Activated CD4-positive, alpha-beta T cell treated with anti-CD3 and anti-CD28 coated beads, Interleukin-10, Interleukin-2, amounts not matched to agents 100 ng/mL and 50 ng/mL, durations not matched to agents 16 hours and 8 hours (primary cell): ENCODE results near the gene SUN2.

ENCODE experiments used
- DNase-seq: peaks from one replicate; pipeline ENCODE4 v3.0.0-alpha.2; 2020

The SUN2 gene

DNA sequence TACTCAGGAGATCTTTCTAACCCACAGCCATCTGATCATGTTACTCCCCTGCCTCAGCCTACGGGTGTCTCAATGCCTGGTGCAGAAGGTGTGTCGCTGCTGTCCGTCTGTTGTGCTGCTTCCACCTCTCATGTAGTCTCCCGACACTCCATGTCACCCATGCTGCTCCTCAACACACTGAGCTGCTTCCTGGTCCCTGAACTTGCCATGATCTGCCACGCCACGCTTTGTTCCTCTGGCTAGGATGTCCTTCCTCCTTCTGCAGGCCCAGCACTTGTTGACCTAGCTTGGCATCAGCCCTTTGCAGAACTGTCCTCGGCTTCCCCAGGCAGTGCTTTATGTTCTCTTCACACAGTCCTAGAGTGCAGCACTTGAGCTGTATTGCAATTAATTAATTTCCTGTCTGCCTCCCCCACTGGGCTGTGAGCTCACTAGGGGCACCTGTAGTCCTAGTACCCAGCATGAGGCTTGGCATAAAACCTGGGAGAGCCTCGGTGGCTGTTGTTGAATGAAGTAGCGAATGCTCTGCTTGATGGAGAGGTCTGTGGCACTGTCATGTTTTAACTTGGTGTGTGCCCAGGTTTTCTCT, 40.5 kb downstream of the SUN2 start:
- DNase-seq = no peak

DNA sequence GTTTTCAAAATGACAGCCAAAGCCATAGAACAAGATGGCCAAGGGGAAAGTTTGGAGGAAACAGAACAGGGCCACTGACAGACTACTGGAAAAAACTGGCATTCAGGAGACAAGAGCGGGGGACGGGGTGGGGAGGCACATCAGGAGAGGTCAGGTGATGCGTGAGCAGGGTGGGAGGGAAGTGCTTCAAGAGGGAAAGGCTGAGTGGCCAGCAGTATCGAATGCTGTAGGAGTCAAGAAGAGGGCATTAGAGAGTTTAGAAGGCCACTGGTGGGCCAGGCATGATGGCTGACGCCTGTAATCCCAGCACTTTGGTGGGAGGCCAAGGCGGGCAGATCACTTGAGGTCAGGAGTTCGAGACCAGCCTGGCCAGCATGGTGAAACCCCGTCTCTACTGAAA, 41.9 kb downstream of the SUN2 start:
- DNase-seq = no peak

DNA sequence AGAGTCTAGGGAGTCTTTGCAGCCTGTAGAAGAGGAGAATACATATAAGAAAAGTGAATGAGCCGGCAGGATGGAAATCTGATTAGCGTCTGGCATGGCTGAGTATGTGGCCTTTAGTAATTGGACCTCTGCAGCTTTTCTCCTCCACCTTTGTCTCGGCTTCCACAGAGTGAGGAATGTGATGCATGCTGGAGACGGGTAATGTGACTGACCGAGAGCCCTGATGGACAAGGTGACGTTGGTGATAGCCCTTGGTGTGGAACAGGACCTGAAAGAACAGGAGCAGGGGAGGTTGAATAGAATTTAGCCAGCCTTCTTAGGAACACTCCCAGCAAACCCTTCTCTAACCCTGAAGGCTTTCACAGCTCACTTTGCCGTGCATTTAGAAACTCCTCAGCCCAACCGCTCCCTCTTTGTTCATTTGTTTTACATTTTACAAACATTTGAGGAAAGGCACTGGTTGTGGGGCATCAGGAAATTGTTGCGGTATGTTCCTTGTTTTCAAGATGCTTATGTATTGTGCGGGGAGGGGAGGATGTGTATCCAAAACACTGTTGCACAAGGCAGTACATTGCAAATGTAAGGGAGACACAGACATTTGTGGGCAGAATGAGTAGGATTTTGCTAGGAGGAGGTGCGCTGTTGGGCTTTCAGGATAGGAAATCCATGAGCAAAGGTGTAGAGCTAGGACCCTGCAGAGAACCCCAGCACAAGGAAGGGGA, 43.2 kb downstream of the SUN2 start:
- DNase-seq = no peak

DNA sequence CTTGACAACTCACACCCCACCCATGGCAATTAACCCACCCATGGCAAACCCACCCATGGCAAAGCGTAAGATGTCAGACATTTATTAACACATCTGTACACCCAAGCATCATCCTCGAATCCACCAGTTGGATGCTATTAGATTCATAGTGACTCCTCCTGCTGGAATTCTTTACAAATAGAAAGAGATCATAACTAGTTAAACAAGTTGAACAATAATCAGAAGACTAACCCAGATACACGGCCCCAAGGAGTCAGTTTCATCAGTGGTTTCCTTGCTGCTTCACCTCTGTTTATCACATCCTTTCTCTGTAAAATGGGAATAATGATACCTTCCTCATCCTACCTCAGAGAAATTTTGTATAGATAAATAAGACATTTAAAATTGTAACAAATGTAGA, 44.9 kb downstream of the SUN2 start:
- no peak for DNase-seq

DNA sequence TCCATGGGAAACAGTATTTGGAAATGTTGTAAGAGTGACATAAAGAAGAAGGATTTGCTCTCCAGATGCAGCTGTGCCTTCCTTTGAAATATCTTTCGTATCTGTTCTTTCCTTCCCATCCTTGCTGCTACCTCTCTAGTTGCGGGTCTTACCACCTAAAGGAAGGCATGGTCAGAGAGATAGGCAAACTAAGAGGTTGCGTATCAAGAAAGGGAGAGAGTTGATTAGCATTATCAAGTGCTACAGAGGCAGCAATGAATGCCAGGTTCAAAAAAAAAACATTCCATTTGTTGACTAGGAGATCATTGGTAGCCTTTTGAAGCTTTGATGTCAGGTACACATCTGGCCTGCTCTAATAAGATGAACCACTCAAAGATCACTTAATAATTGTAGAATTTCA, 45.4 kb downstream of the SUN2 start:
- no peak for DNase-seq

DNA sequence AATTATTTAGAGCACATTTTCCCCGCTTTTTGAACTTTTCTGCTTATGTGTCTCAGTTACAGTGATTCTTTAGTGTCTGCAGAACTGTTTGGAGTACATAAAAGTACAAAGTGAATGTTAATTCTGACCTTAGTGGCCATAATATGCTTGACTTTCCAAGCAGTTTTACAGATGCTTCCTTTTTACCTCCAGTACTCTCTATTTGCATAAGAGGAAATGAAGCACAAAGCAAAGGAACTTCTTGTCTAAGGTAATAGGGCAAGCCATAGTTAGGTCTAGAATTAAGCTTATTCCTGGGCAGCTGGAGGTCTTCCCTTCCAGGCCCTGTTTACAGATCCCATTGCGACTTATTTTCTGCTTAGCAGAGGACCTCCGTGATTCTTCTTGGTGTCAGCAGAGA, 46.5 kb downstream of the SUN2 start:
- DNase-seq = no peak

DNA sequence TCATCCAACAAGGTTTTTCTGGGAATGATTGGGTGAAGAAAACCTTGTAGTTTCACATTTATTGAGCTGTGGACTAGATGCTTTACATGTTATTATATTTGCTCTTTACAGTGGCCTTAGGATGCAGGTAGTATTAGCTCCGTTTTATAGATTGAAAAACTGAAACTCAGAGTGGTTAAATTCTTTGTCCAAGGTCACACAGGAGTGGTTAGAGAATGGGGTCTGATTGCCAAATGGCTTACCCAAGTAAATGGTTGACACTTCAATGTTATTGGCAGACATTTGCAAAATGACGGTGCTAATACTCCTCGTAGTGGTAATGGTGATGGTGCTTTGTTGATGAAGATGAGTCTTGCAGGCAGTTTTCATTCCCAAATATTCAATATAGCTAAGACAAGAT, 47.8 kb downstream of the SUN2 start:
- no peak for DNase-seq

DNA sequence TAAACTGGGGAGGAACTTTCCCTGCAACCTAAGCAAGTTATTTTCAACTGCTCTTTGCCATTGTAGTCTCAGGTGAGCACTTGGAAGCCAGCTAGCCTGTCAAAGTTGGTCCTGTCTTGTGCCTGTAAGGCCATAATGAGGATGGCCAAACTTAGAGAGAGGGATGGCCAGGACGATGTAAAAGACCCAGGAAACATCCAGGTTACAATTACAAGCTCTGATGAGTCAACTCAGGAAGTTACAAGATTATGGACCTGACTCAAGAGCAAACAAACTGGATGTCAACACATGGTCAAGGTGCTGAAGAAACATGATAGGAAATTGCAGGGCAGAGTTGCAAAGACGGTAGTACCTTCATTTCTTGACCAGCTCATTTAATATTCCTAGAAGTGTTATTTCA, 48.5 kb downstream of the SUN2 start:
- peak; percentile 67 for DNase-seq

DNA sequence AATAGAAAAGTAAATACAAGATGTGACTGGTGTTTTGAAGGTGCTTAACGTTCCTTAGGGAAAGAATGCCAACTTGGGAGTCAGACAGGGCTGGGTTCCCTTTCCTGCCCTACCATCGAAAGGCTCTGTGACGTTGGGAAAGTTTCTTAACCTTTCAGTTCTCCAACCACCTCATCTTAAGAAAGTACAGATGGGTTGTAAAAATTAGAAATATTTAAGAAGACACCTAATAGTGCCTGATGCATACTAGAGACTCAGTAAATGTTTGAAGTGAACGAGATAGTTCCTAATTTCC, 49.0 kb downstream of the SUN2 start:
- no peak for DNase-seq

DNA sequence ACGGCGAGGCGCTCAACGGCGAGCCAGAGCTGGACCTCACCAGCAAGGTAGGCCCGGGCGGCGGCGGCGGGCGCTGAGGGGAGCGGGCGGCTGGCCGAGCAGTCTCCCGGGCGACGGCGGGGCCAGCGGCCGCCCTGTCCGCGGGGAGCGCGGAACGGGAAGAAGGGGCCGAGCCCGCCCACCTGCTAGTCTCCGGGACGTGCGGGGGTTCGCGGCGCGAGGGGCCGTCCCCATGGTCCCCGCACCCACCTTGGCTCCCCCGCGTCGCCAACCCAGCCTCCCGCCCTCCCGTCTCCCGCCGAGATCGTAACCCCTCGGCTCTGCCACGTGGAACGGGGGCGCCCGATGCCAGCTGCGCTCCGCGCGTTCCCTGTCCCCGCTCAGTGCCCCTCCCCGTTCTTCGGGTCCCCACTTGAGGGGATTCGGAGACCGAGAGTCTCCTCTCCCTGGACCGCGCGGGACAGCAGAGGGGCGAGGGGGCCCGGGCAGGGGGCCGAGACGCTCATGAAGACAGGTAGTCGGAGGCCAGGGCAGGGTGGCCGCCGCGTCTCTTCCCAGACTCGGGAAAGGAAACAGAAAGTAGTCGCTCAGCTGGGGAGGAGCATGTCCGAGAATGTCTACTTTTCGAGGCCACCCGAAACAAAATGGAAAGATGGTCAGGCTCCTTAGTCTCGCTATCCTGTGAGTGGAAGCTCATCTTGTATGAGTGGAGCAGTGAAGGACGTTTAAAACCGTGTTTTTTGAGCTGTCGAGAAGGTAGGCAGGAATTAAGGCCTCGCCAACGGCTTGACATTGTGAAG, 49.5 kb downstream of the SUN2 start:
- DNase-seq = peak; percentile 40

DNA sequence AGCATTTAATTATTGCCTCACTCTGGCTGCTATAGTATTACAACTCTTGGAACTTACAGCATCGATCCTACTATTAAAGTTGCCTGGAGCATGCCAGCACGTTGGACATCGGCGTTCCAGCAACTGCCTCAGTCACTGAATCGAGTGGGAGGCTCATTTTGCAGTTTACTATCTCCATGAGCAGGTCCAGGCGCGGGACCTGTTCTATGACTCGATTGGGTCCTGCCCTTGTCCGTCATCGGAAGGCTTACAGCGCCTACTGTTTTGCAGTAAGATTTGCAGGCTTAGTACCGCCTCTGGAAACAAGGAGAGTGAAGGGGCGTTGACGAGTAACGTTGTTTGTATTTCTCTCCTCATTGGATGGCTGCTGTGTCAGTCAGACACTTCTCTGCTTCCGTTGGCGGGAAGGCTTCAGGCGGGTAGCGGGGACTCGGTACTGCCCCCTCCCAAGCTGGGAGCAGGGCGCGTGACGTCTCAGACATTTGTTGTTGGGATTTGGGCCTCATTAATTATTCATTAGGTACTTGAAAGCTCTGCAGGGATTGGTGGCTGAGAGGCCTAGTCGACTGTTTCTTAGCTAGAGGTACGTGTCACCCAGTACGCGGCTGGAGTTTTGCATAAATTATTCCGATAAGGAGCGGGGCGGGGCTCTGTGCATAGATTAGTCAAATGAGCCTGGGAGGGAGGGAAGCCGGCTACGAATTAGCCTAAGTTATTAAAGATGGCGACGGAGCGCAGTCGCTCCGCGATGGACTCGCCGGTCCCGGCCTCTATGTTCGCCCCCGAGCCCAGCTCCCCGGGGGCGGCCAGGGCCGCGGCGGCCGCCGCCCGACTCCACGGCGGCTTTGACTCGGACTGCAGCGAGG, 50.3 kb downstream of the SUN2 start, which contains the start of gene GTPBP1:
Gene GTPBP1 (plus strand): TSS at position 710 of the 866 bp plus-strand sequence. CDS start 12 bp downstream, at position 722.
- peak; percentile 100 for DNase-seq

DNA sequence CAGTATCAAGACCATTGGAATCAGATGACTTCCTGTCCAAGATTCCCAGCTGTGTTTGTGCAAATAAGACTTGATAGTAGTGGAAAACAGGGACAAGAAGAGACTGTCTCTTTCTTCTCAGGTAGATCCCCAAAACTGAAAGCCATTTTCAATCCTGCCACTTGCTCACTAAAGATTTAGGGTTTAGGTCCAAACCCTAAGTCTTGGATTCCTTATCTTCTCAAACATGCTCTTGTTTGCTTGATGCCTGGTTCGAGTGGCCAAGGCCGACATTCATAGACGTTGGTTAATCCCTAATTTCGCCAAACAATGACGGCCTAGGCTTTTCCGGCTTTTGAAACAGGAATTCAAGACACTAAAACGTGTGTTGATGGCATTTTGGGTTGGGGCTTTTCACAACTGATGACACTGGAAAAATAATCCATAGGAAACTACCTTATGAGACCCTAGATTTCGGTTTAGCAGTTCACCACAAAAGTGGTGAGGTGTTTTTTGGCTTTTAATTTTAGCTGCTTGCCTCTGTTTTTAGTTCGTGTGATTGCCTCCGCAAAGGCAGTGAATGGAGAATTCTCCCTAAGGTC, 51.1 kb downstream of the SUN2 start:
- DNase-seq = no peak

DNA sequence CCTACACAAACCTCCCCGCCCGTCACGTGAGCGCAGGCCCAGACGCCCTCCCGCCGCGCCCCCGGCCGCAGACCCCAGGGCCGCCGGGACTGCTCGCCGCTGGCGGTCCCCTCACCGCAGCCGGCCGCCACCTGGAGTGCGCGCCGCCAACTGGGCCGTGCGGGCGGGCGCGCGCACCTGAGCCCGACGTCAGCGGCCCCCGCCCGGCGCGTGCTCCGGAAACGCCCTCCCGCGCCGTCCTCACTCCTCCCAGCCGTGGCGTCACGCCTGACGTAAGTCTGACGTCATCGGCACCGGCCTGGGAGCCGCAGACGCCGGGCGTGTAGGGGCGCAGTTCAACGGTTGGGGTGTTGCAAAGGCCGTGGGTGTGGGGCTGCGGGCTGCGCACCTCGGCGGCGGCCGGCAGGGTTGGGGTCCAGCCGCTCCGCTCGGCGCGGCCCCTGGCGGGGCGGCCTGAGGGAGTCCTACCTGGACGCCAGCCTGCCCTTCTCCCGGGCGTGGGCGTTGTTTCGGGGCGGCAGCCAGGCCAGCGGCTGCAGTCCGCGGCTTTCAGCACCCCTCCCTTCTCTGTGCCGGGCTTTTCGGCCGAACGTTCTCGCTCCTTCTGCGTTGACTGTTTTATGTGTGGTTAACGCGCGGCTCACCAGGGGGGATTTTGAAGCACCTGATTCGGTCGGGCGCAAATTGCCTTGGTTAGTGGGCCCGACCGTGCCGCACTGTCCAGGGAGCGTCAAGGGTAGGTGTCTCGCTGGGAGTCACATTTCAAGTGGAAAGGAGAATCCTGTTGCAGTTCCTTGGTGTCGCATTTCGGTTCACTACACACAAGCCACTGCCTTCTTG, 54.8 kb downstream of the SUN2 start, which contains the start of gene JOSD1:
Gene JOSD1 (minus strand): TSS at position 155 of the 840 bp plus-strand sequence. CDS start 956 bp downstream, outside the sequence.
- DNase-seq = peak; percentile 98

DNA sequence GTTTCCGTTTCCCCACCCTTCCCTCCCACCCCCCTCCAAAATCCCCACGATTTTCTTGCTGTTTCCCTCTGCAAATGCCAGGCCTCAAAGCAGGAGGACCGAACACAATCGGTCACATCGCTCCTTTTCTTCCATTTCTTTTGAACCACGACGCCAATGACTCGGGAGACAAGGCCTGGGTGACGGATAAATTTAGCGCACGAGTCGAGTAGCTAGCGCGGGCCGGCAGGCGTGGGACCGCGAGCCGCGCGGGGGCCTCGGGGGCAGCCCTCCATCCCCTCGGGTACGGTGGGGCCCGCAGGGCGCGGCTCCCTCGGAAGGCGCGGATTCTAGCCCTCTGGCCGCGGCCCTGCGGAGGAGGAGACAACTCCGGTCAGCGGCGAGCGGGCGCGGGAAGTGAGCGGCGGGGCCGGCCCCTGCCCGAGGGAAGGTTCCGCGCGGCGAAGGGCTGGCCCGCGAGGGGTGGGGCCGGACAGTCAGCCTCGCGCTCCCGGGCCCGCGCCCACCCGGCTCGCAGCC, 55.5 kb downstream of the SUN2 start:
- DNase-seq = no peak

DNA sequence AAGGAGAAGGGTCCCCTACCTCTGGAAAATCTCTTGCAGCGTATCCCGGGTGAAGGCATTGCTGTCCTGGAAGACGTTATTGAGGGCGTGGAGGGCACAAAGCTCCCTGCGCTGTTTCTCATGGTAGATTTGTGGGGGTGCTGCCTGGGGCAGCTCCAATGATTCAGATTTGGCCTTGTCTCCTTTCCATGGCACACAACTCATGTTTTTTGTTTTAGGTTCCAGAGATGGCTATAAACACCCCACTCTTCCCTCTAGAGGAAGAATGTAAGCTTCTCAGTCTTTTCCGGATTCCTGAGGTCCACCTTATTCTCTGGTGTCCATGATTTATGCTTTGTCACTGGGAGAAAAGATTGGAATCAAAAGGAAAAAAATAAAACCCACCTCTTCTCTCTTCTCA, 56.0 kb downstream of the SUN2 start:
- DNase-seq = no peak

DNA sequence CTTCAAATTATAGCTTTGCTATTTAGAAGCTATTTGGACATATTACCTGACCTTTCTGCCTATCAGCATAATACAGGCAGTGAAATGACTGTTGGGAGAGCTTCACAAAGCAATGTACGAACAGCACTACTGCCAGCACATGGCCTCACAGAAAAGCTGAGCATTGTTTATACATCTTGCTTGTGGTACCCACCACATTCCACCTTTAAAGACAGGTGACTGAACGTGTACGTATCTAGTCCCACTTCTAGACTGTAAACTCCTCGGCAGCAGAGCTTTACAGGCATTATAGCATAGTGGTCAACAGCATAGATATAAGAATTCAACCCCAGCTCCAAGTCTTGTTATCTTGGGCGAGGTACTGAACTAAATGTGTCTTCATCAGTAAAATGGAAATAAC, 56.7 kb downstream of the SUN2 start:
- DNase-seq = no peak

DNA sequence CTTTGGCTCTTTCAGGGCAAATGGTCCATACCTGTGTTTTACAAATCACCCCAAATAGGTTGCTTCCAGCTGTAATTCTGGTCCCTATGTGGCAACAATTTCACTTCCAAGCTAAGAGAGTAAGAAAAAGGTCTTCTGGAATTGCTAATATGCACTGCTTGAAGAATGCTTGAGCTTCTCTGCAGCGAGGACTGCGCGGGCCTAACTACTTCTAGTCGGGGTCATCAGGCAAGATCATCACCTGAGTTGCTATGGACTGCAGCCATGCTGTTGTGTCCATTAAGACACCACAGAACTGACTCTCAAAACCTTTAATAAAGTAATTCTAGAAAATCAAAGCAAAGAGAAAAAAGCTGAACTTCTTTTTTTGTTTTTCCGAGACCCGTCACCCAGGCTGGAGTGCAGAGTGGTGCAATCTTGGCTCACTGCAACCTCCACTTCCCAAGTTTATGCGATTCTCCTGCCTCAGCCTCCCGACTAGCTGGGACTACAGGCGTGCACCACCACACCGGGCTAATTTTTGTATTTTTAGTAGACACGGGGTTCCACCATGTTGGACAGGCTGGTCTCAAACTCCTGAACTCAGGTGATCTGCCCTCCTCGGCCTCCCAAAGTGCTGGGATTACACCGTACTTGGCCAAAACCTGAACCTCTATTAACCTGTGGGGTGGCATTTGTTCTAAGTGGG, 57.2 kb downstream of the SUN2 start:
- DNase-seq = no peak

DNA sequence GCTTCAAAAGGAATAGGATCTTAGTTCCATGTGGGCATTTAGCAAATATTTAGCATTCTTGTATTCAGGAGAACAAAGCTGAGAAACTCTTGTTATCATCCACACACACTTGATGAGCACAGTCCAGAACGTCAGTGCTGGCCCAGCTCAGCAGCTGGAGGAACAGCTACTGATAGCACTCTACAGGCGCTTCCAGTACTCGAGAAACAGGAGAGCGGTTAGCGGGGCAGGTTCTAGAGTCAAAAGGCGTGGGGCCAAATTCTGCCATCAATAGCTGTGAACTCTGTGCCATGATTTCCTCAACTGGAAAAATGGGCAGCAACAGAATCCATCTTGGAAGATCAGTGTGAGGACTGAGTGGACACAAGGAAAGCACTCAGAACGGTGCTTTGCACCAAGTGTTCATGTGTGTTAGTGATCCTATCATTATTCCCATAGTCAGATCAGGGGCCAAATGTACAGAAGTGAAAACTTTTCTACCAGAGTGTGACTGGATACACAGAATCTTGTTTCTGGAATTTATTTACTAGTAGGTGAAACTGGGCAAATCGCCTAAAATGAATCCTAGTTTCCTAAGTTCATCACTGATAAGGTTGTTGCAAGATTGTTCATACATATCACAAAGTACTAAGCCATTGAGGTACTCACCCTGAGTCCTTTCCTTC, 58.2 kb downstream of the SUN2 start:
- no peak for DNase-seq

DNA sequence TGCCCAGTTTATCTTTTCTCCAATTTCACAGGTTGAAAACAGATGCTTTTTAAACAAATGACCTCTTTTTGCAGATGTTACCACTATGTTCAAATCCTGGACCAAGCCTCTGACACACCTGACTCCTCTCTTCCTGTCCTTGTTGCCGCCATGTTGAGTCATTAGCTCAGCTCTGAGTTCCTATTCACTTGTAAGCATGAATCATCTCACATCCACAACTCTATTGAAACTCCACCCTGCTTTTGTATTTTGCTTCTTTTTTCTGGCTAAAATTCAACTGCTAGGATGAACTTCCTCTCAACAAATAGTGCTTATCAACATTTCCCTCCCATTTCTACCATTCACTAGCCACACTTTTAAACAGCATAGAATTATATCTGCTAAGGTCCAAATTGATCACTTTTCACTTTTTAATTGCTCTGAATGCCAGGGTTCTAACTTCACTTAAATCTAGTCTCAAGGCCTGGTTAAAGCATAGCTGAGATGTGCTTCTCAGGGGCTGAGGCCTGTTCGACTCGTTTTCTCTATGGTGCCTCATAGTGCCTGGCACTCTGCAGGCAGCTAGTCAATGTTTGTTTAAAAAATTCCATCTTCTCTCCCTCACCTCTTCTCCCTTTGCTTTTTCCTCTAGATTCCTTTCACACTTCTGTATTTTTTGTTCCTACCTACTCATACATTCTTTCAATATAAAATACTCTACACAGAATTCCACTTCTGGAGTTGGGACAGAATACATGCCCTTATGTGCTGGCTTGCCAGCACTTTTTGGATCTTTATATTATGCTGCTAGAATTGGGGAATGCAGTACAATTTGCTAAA, 59.0 kb downstream of the SUN2 start:
- DNase-seq = peak; percentile 78
